Activated naive CD4-positive, alpha-beta T cell treated with anti-CD3 and anti-CD28 coated beads, Interleukin-2, amount 50 U/mL, for 24 hours (primary cell): ENCODE measurements around the gene TBC1D21.

Experiments
- H3K27ac Mint-ChIP-seq: one replicate; pipeline ENCODE4 v1.8.0; 2021; ENCODE audit warnings: mild to moderate bottlenecking, mixed read lengths
- H3K27me3 Mint-ChIP-seq: one replicate; pipeline ENCODE4 v1.8.0; 2021; ENCODE audit warnings: mixed read lengths
- H3K36me3 Mint-ChIP-seq: one replicate; pipeline ENCODE4 v1.8.0; 2021; ENCODE audit warnings: mixed read lengths
- H3K4me1 Mint-ChIP-seq: one replicate; pipeline ENCODE4 v1.8.0; 2021; ENCODE audit warnings: mixed read lengths
- H3K4me3 Mint-ChIP-seq: one replicate; pipeline ENCODE4 v1.8.0; 2021; ENCODE audit warnings: mild to moderate bottlenecking, mixed read lengths
- H3K9me3 Mint-ChIP-seq: one replicate; pipeline ENCODE4 v1.8.0; 2021; ENCODE audit warnings: mixed read lengths

TBC1D21 gene

GRCh38 chr15:73909651-73910050 lies 36.3 kb downstream of the TBC1D21 start:
- H3K4me1 Mint-ChIP-seq: no peaks in the 10 kb centered on the region
- H3K27ac Mint-ChIP-seq: no peak overlapping the region
- H3K27me3 Mint-ChIP-seq: no peaks in the 10 kb centered on the region
- H3K36me3 Mint-ChIP-seq: no peaks in the 10 kb centered on the region
- no peaks in the 10 kb centered on the region for H3K9me3 Mint-ChIP-seq
- H3K4me3 Mint-ChIP-seq: no peak overlapping the region

- H3K27ac Mint-ChIP-seq: no peak overlapping the region
- H3K36me3 Mint-ChIP-seq: peaks cover 3% of the 10 kb centered on the region
- no peaks in the 10 kb centered on the region for H3K4me1 Mint-ChIP-seq
- no peaks in the 10 kb centered on the region for H3K27me3 Mint-ChIP-seq
- no peaks in the 10 kb centered on the region for H3K9me3 Mint-ChIP-seq
- H3K4me3 Mint-ChIP-seq: no peak overlapping the region
Observed at GRCh38 chr15:73910522-73911303, 37.3 kb downstream of the TBC1D21 start.

- H3K4me3 Mint-ChIP-seq: no peak overlapping the region
- no peaks in the 10 kb centered on the region for H3K27me3 Mint-ChIP-seq
- H3K36me3 Mint-ChIP-seq: peaks cover 11% of the 10 kb centered on the region
- no peak overlapping the region for H3K27ac Mint-ChIP-seq
- no peaks in the 10 kb centered on the region for H3K4me1 Mint-ChIP-seq
- H3K9me3 Mint-ChIP-seq: no peaks in the 10 kb centered on the region
Observed at GRCh38 chr15:73912030-73912596, 38.7 kb downstream of the TBC1D21 start.

- Mint-ChIP-seq H3K9me3 (peaks cover 13% of the 10 kb centered on the region), H3K27ac (no peak overlapping the region), H3K4me3 (no peak overlapping the region), H3K36me3 (peaks cover 31% of the 10 kb centered on the region), H3K27me3 (no peaks in the 10 kb centered on the region), H3K4me1 (no peaks in the 10 kb centered on the region)
Observed at GRCh38 chr15:73914145-73914544, 40.8 kb downstream of the TBC1D21 start.

GRCh38 chr15:73915082-73915481 lies 41.7 kb downstream of the TBC1D21 start:
- no peak overlapping the region for H3K4me3 Mint-ChIP-seq

GRCh38 chr15:73918784-73919183 lies 45.4 kb downstream of the TBC1D21 start:
- peaks cover 13% of the 10 kb centered on the region for H3K9me3 Mint-ChIP-seq
- peaks cover 31% of the 10 kb centered on the region for H3K36me3 Mint-ChIP-seq
- no peak overlapping the region for H3K4me3 Mint-ChIP-seq
- no peaks in the 10 kb centered on the region for H3K27me3 Mint-ChIP-seq
- H3K27ac Mint-ChIP-seq: no peak overlapping the region
- H3K4me1 Mint-ChIP-seq: peaks cover 14% of the 10 kb centered on the region

More at GRCh38 chr15:73915082-73915481, 41.7 kb downstream of the TBC1D21 start:
- Mint-ChIP-seq H3K27ac (no peak overlapping the region), H3K4me1 (peaks cover under 1% of the 10 kb centered on the region), H3K36me3 (peaks cover 31% of the 10 kb centered on the region), H3K27me3 (no peaks in the 10 kb centered on the region), H3K9me3 (peaks cover 13% of the 10 kb centered on the region)

GRCh38 chr15:73919706-73920105 lies 46.3 kb downstream of the TBC1D21 start:
- peaks cover 23% of the 10 kb centered on the region for H3K4me1 Mint-ChIP-seq
- no peaks in the 10 kb centered on the region for H3K27me3 Mint-ChIP-seq
- peaks cover 31% of the 10 kb centered on the region for H3K36me3 Mint-ChIP-seq
- H3K27ac Mint-ChIP-seq: no peak overlapping the region
- peaks cover 13% of the 10 kb centered on the region for H3K9me3 Mint-ChIP-seq
- H3K4me3 Mint-ChIP-seq: no peak overlapping the region

- Mint-ChIP-seq H3K9me3 (peaks cover 13% of the 10 kb centered on the region), H3K27me3 (no peaks in the 10 kb centered on the region), H3K27ac (peak overlapping the region; percentile 2), H3K4me3 (no peak overlapping the region), H3K36me3 (peaks cover 24% of the 10 kb centered on the region), H3K4me1 (peaks cover 34% of the 10 kb centered on the region)
Observed at GRCh38 chr15:73921254-73921925, 48.0 kb downstream of the TBC1D21 start.

GRCh38 chr15:73922186-73923151 lies 49.1 kb downstream of the TBC1D21 start:
- Mint-ChIP-seq H3K27ac (no peak overlapping the region), H3K27me3 (no peaks in the 10 kb centered on the region)

GRCh38 chr15:73923156-73923487 lies 49.8 kb downstream of the TBC1D21 start:
- H3K27ac Mint-ChIP-seq: no peak overlapping the region
- peaks cover 7% of the 10 kb centered on the region for H3K9me3 Mint-ChIP-seq
- H3K36me3 Mint-ChIP-seq: peaks cover 10% of the 10 kb centered on the region
- H3K4me3 Mint-ChIP-seq: no peak overlapping the region
- peaks cover 37% of the 10 kb centered on the region for H3K4me1 Mint-ChIP-seq
- H3K27me3 Mint-ChIP-seq: no peaks in the 10 kb centered on the region

More at GRCh38 chr15:73922186-73923151, 49.1 kb downstream of the TBC1D21 start:
- H3K4me1 Mint-ChIP-seq: peaks cover 34% of the 10 kb centered on the region
- H3K36me3 Mint-ChIP-seq: peaks cover 17% of the 10 kb centered on the region
- H3K4me3 Mint-ChIP-seq: no peak overlapping the region
- H3K9me3 Mint-ChIP-seq: peaks cover 13% of the 10 kb centered on the region

GRCh38 chr15:73923488-73924164 lies 50.3 kb downstream of the TBC1D21 start:
- Mint-ChIP-seq H3K4me3 (peak overlapping the region; percentile 39), H3K9me3 (peaks cover 4% of the 10 kb centered on the region), H3K4me1 (peaks cover 39% of the 10 kb centered on the region), H3K36me3 (peaks cover 5% of the 10 kb centered on the region), H3K27me3 (no peaks in the 10 kb centered on the region), H3K27ac (no peak overlapping the region)

- no peaks in the 10 kb centered on the region for H3K36me3 Mint-ChIP-seq
- no peaks in the 10 kb centered on the region for H3K27me3 Mint-ChIP-seq
- H3K4me3 Mint-ChIP-seq: peak overlapping the region; percentile 39
- no peak overlapping the region for H3K27ac Mint-ChIP-seq
- H3K4me1 Mint-ChIP-seq: peaks cover 39% of the 10 kb centered on the region
- no peaks in the 10 kb centered on the region for H3K9me3 Mint-ChIP-seq
Observed at GRCh38 chr15:73924171-73924921, 51.0 kb downstream of the TBC1D21 start.

- Mint-ChIP-seq H3K36me3 (no peaks in the 10 kb centered on the region), H3K27ac (no peak overlapping the region), H3K4me1 (peaks cover 32% of the 10 kb centered on the region), H3K27me3 (no peaks in the 10 kb centered on the region), H3K4me3 (peak overlapping the region; percentile 74), H3K9me3 (no peaks in the 10 kb centered on the region)
Observed at GRCh38 chr15:73925848-73926218, 52.5 kb downstream of the TBC1D21 start.

GRCh38 chr15:73926219-73927002 lies 53.0 kb downstream of the TBC1D21 start, which contains the start of gene LOXL1:
LOXL1 (plus strand) TSS chr15:73926462; CDS start chr15:73926784, 322 bp downstream.
- Mint-ChIP-seq H3K4me1 (peaks cover 32% of the 10 kb centered on the region), H3K27ac (no peak within 1 kb of the TSS), H3K27me3 (no peaks in the 10 kb centered on the region), H3K4me3 (peak within 1 kb of the TSS; percentile 74), H3K9me3 (no peaks in the 10 kb centered on the region), H3K36me3 (no peaks in the 10 kb centered on the region)
